Spleen (tissue), 7 donors: ENCODE data around the gene FOXP1.

Source experiments
- CTCF ChIP-seq, 11 experiments: fragments of 200-600 bp in 7 of 11; fragments of 450-650 bp in 4 of 11; sonication (generic) in 4 of 11; IDR thresholded peaks in 8 of 11; conservative IDR thresholded peaks in 3 of 11; 1 replicate in 7 of 11; 2 replicates in 4 of 11; pipeline versions ENCODE4 v1.4.0 to v1.8.0; 2016 to 2021; ENCODE audit warnings: antibody characterized with exemption in 11 of 11, inconsistent platforms in 4 of 11, mild to moderate bottlenecking in 1 of 11
- POLR2AphosphoS5 ChIP-seq, 3 donors: sonication (generic); formaldehyde crosslinking; IDR thresholded peaks; one replicate each; pipeline ENCODE4 v1.5.1; 2017; ENCODE audit warnings: antibody characterized with exemption in 3 of 3
- donor health status: DM: no; HTN: no; CAD: no; lungs with moderate emphysema.
- donor health status: DM: no; HTN: no; CAD: no.
- donor health status: DM: no; HTN: no; CAD: no.

GRCh38 chr3:71376911-71377310 lies 206.6 kb downstream of the FOXP1 start:
- TF ChIP-seq POLR2AphosphoS5 (IDR thresholded peaks at IDR 0.05), result no peak
- TF ChIP-seq CTCF (IDR thresholded peaks at IDR 0.05 in 8 of 11, conservative IDR thresholded peaks at IDR 0.05 in 3 of 11), result no peak
